Mesendoderm (in vitro differentiated cells): ENCODE results near the gene GADD45G.

Experiments used
- DNase-seq: peaks from one replicate; pipeline ENCODE4 v3.0.0; 2013
- H2AK5ac ChIP-seq: 2 replicates; pipeline ENCODE4 v1.6.1; 2013; ENCODE audit warnings: low read length, inconsistent platforms
- H2BK120ac ChIP-seq: 2 replicates; pipeline ENCODE4 v1.6.1; 2013; ENCODE audit warnings: low read depth, mild to moderate bottlenecking, low read length, moderate library complexity, mixed read lengths
- H2BK15ac ChIP-seq: replicated peaks from 2 replicates; pipeline ENCODE4 v1.6.1; 2013; ENCODE audit warnings: low read depth, mild to moderate bottlenecking, moderate library complexity
- H2BK5ac ChIP-seq: 2 replicates; pipeline ENCODE4 v1.6.1; 2013; ENCODE audit warnings: low read length, inconsistent platforms
- H3K18ac ChIP-seq: 2 replicates; pipeline ENCODE4 v1.6.1; 2013; ENCODE audit warnings: mild to moderate bottlenecking, low read length, mixed read lengths
- H3K23ac ChIP-seq: one replicate; pipeline ENCODE4 v1.6.1; 2013; ENCODE audit warnings: low read length
- H3K27ac ChIP-seq: 2 replicates; pipeline ENCODE4 v1.5.1; 2013; ENCODE audit warnings: low read depth, mild to moderate bottlenecking, inconsistent platforms, low read length, moderate library complexity
- H3K27me3 ChIP-seq: 2 replicates; pipeline ENCODE4 v1.6.1; 2013; ENCODE audit warnings: low read length, control low read depth, mild to moderate bottlenecking, inconsistent platforms; ENCODE audit not compliant: insufficient read depth, poor library complexity
- H3K36me3 ChIP-seq: 2 replicates; pipeline ENCODE4 v1.6.1; 2013; ENCODE audit warnings: low read length, inconsistent platforms; ENCODE audit not compliant: control insufficient read depth, insufficient read depth
- H3K4ac ChIP-seq: one replicate; pipeline ENCODE4 v1.6.1; 2013; ENCODE audit warnings: low read depth, mild to moderate bottlenecking, low read length, moderate library complexity
- H3K4me1 ChIP-seq: 2 replicates; pipeline ENCODE4 v1.6.1; 2013; ENCODE audit warnings: low read depth, low read length, inconsistent platforms; ENCODE audit not compliant: control insufficient read depth
- H3K4me2 ChIP-seq: 2 replicates; pipeline ENCODE4 v1.6.1; 2013; ENCODE audit warnings: low read length
- H3K4me3 ChIP-seq: 2 replicates; pipeline ENCODE4 v1.5.1; 2013; ENCODE audit warnings: mild to moderate bottlenecking, low read length
- H3K56ac ChIP-seq: one replicate; pipeline ENCODE4 v1.6.1; 2013; ENCODE audit warnings: low read length
- H3K79me1 ChIP-seq: 2 replicates; pipeline ENCODE4 v1.6.1; 2013; ENCODE audit warnings: low read length, inconsistent platforms
- H3K79me2 ChIP-seq: 2 replicates; pipeline ENCODE4 v1.6.1; 2013; ENCODE audit warnings: mild to moderate bottlenecking, low read length; ENCODE audit not compliant: control insufficient read depth, insufficient read depth
- H3K9ac ChIP-seq: 2 replicates; pipeline ENCODE4 v1.6.1; 2013; ENCODE audit warnings: low read length, inconsistent platforms
- H4K5ac ChIP-seq: one replicate; pipeline ENCODE4 v1.6.1; 2013; ENCODE audit warnings: low read length
- H4K8ac ChIP-seq: one replicate; pipeline ENCODE4 v1.6.1; 2013; ENCODE audit warnings: low read depth, mild to moderate bottlenecking, control low read depth, low read length, moderate library complexity
- WGBS: extraction: QIAGEN DNeasy Blood & Tissue Kit; methylation state at CpG from one replicate; pipeline ENCODE4 v1.1.7; 2013; ENCODE audit warnings: low lambda C conversion rate, missing lambda C conversion rate; ENCODE audit not compliant: insufficient coverage; ENCODE audit errors: extremely low coverage; 5-methylcytosine and 5-hydroxymethylcytosine counted together

Gene GADD45G

GRCh38 chr9:89611425-89611824, 6.6 kb downstream of the GADD45G start:
- no CpG with 5 or more reads among the region's 5 CpGs for WGBS
- Histone ChIP-seq H2AK5ac (no peak overlapping the region), H3K56ac (no peak overlapping the region), H3K4me1 (peaks cover 2% of the 10 kb centered on the region), H3K27ac (no peak overlapping the region), H3K18ac (no peak overlapping the region), H3K23ac (no peak overlapping the region), H3K4me3 (no peak overlapping the region), H3K4ac (no peak overlapping the region), H2BK120ac (no peak overlapping the region), H2BK15ac (no peak overlapping the region), H4K5ac (no peak overlapping the region), H3K79me2 (no peaks in the 10 kb centered on the region), H4K8ac (no peak overlapping the region), H3K9ac (no peak overlapping the region), H3K4me2 (no peak overlapping the region), H3K36me3 (no peaks in the 10 kb centered on the region), H3K27me3 (no peaks in the 10 kb centered on the region), H3K79me1 (peaks cover 2% of the 10 kb centered on the region), H2BK5ac (no peak overlapping the region)
- no peak for DNase-seq

GRCh38 chr9:89612566-89613278, 7.9 kb downstream of the GADD45G start:
- no peak overlapping the region for H3K4me3 ChIP-seq
- no peaks in the 10 kb centered on the region for H3K79me2 ChIP-seq
- no peak overlapping the region for H3K4me2 ChIP-seq
- H3K27me3 ChIP-seq = no peaks in the 10 kb centered on the region
- H4K5ac ChIP-seq = no peak overlapping the region
- no peak overlapping the region for H2BK15ac ChIP-seq
- H3K4me1 ChIP-seq = no peaks in the 10 kb centered on the region
- H2BK5ac ChIP-seq = no peak overlapping the region
- no peak for DNase-seq
- H3K27ac ChIP-seq = no peak overlapping the region
- H3K79me1 ChIP-seq = no peaks in the 10 kb centered on the region
- no peak overlapping the region for H3K18ac ChIP-seq
- no peak overlapping the region for H2BK120ac ChIP-seq
- no peak overlapping the region for H3K56ac ChIP-seq
- no peak overlapping the region for H2AK5ac ChIP-seq
- no peak overlapping the region for H3K23ac ChIP-seq
- no peak overlapping the region for H3K4ac ChIP-seq
- no peaks in the 10 kb centered on the region for H3K36me3 ChIP-seq
- H4K8ac ChIP-seq = no peak overlapping the region
- no peak overlapping the region for H3K9ac ChIP-seq
- no CpG with 5 or more reads among the region's 17 CpGs for WGBS

- WGBS = no CpG with 5 or more reads among the region's 10 CpGs
- no peak overlapping the region for H3K27ac ChIP-seq
- DNase-seq = peak; percentile 35
These were observed 9.4 kb downstream of the GADD45G start for GRCh38 chr9:89613912-89614892.

GRCh38 chr9:89615661-89616060, 10.8 kb downstream of the GADD45G start:
- no peak overlapping the region for H3K23ac ChIP-seq
- no peak overlapping the region for H3K18ac ChIP-seq
- no peaks in the 10 kb centered on the region for H3K79me1 ChIP-seq
- H3K4ac ChIP-seq = no peak overlapping the region
- H3K79me2 ChIP-seq = no peaks in the 10 kb centered on the region
- no CpG with 5 or more reads among the region's 2 CpGs for WGBS
- H3K9ac ChIP-seq = no peak overlapping the region
- H3K4me1 ChIP-seq = no peaks in the 10 kb centered on the region
- H2BK5ac ChIP-seq = no peak overlapping the region
- peak overlapping the region; percentile 45 for H3K56ac ChIP-seq
- H2BK120ac ChIP-seq = no peak overlapping the region
- H4K5ac ChIP-seq = no peak overlapping the region
- H2AK5ac ChIP-seq = no peak overlapping the region
- H2BK15ac ChIP-seq = no peak overlapping the region
- H3K27me3 ChIP-seq = no peaks in the 10 kb centered on the region
- no peak overlapping the region for H4K8ac ChIP-seq
- no peaks in the 10 kb centered on the region for H3K36me3 ChIP-seq
- no peak overlapping the region for H3K4me3 ChIP-seq
- no peak overlapping the region for H3K4me2 ChIP-seq
- no peak for DNase-seq
- no peak overlapping the region for H3K27ac ChIP-seq

More at GRCh38 chr9:89613912-89614892, 9.4 kb downstream of the GADD45G start:
- H3K9ac ChIP-seq = no peak overlapping the region
- no peaks in the 10 kb centered on the region for H3K4me1 ChIP-seq
- no peak overlapping the region for H4K8ac ChIP-seq
- no peaks in the 10 kb centered on the region for H3K79me2 ChIP-seq
- no peak overlapping the region for H2BK5ac ChIP-seq
- no peak overlapping the region for H2BK120ac ChIP-seq
- H3K36me3 ChIP-seq = no peaks in the 10 kb centered on the region
- H3K27me3 ChIP-seq = no peaks in the 10 kb centered on the region
- H3K4me2 ChIP-seq = no peak overlapping the region
- no peak overlapping the region for H3K23ac ChIP-seq
- no peak overlapping the region for H3K4ac ChIP-seq
- no peak overlapping the region for H2AK5ac ChIP-seq
- H2BK15ac ChIP-seq = no peak overlapping the region
- no peak overlapping the region for H3K56ac ChIP-seq
- no peaks in the 10 kb centered on the region for H3K79me1 ChIP-seq
- no peak overlapping the region for H3K4me3 ChIP-seq
- no peak overlapping the region for H4K5ac ChIP-seq
- no peak overlapping the region for H3K18ac ChIP-seq

- no peaks in the 10 kb centered on the region for H3K4me1 ChIP-seq
- no peak overlapping the region for H3K4me3 ChIP-seq
- H3K79me2 ChIP-seq = no peaks in the 10 kb centered on the region
- H3K18ac ChIP-seq = no peak overlapping the region
- no peak overlapping the region for H2BK5ac ChIP-seq
- no CpG with 5 or more reads among the region's 9 CpGs for WGBS
- H3K23ac ChIP-seq = no peak overlapping the region
- H3K27me3 ChIP-seq = no peaks in the 10 kb centered on the region
- H2BK15ac ChIP-seq = no peak overlapping the region
- no peak overlapping the region for H2BK120ac ChIP-seq
- H3K9ac ChIP-seq = no peak overlapping the region
- H3K4ac ChIP-seq = no peak overlapping the region
- H3K36me3 ChIP-seq = no peaks in the 10 kb centered on the region
- H4K8ac ChIP-seq = no peak overlapping the region
- H4K5ac ChIP-seq = no peak overlapping the region
- no peak overlapping the region for H3K56ac ChIP-seq
- no peak overlapping the region for H3K27ac ChIP-seq
- H3K4me2 ChIP-seq = no peak overlapping the region
- no peak for DNase-seq
- no peaks in the 10 kb centered on the region for H3K79me1 ChIP-seq
- no peak overlapping the region for H2AK5ac ChIP-seq
These were observed 11.6 kb downstream of the GADD45G start for GRCh38 chr9:89616411-89616810.
